Progenitor cell of endocrine pancreas (in vitro differentiated cells): ENCODE results near the gene C1R. TPM values are rescaled to one million over a fixed set of nuclear protein-coding genes. Genes with fewer than 3 reads are reported as not detected.
"Not testable (repeated sequence)": the region's sequence is repeated elsewhere in the genome, so short reads cannot be mapped to it uniquely, and the experiment has no call there.

ENCODE experiments used
- DNase-seq: peaks from one replicate; pipeline ENCODE4 v3.0.0; 2021; ENCODE audit warnings: low spot score; ENCODE audit not compliant: unreplicated experiment
- H3K27ac Mint-ChIP-seq: 2 replicates; pipeline ENCODE4 v1.8.0; 2021; ENCODE audit warnings: mild to moderate bottlenecking, moderate library complexity, mixed read lengths
- H3K27me3 Mint-ChIP-seq: 2 replicates; pipeline ENCODE4 v1.8.0; 2021; ENCODE audit warnings: mixed read lengths
- H3K36me3 Mint-ChIP-seq: 2 replicates; pipeline ENCODE4 v1.8.0; 2022; ENCODE audit warnings: mixed read lengths; ENCODE audit not compliant: insufficient read depth
- H3K4me1 Mint-ChIP-seq: 2 replicates; pipeline ENCODE4 v1.8.0; 2021; ENCODE audit warnings: low read depth, mixed read lengths
- H3K4me3 Mint-ChIP-seq: 2 replicates; pipeline ENCODE4 v1.8.0; 2021; ENCODE audit warnings: low read depth, mild to moderate bottlenecking, moderate library complexity, mixed read lengths
- H3K9me3 Mint-ChIP-seq: 2 replicates; pipeline ENCODE4 v1.8.0; 2021; ENCODE audit warnings: low read depth, mixed read lengths
- total RNA-seq: library from RNA; stranded (reverse); gene quantifications from 2 replicates; pipeline ENCODE4 v1.2.1, GENCODE V29; 2021
- TF ChIP-seq, protein P1 (sequence below): fragments of 200-600 bp; sonication (generic); IDR thresholded peaks from one replicate; pipeline ENCODE4 v1.5.0; 2021; ENCODE audit warnings: antibody characterized with exemption, mild to moderate bottlenecking; ENCODE audit not compliant: unreplicated experiment

The C1R gene
- total RNA-seq, 1 donor from 2014 or later = 10.2 TPM

DNA sequence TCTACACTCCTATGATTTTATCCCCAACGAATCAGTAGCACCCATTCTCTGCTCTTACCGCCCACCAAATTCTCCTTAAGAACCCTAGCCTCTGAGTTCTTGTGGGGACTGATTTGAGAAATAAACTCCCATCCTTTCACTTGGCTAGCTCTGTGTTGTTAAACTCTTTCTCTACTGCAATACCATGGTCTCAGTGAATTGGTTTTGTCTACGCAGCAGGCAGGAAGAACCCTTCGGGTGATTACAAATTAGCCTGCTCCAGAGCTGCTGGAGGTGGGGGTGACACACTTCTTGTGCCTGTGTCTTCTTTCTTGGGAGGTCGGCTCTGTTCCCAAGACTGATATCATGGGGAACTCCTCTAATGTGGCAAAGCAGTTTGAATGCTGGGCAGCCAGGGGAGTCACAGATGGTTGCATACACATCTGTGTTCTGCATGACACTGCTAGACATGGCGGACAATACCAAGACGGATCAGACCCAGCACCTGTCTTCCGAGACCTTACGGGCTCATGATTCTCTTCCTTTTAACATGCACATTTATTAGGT lies 33.3 kb downstream of the C1R start:
- no peak overlapping the region for H3K4me3 Mint-ChIP-seq
- peaks cover 19% of the 10 kb centered on the region for H3K27me3 Mint-ChIP-seq
- H3K27ac Mint-ChIP-seq = no peak overlapping the region
- no peaks in the 10 kb centered on the region for H3K36me3 Mint-ChIP-seq
- peaks cover 18% of the 10 kb centered on the region for H3K4me1 Mint-ChIP-seq
- H3K9me3 Mint-ChIP-seq = no peaks in the 10 kb centered on the region
- no peak for DNase-seq
- TF ChIP-seq, protein P1, sequence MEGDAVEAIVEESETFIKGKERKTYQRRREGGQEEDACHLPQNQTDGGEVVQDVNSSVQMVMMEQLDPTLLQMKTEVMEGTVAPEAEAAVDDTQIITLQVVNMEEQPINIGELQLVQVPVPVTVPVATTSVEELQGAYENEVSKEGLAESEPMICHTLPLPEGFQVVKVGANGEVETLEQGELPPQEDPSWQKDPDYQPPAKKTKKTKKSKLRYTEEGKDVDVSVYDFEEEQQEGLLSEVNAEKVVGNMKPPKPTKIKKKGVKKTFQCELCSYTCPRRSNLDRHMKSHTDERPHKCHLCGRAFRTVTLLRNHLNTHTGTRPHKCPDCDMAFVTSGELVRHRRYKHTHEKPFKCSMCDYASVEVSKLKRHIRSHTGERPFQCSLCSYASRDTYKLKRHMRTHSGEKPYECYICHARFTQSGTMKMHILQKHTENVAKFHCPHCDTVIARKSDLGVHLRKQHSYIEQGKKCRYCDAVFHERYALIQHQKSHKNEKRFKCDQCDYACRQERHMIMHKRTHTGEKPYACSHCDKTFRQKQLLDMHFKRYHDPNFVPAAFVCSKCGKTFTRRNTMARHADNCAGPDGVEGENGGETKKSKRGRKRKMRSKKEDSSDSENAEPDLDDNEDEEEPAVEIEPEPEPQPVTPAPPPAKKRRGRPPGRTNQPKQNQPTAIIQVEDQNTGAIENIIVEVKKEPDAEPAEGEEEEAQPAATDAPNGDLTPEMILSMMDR = no peak

DNA sequence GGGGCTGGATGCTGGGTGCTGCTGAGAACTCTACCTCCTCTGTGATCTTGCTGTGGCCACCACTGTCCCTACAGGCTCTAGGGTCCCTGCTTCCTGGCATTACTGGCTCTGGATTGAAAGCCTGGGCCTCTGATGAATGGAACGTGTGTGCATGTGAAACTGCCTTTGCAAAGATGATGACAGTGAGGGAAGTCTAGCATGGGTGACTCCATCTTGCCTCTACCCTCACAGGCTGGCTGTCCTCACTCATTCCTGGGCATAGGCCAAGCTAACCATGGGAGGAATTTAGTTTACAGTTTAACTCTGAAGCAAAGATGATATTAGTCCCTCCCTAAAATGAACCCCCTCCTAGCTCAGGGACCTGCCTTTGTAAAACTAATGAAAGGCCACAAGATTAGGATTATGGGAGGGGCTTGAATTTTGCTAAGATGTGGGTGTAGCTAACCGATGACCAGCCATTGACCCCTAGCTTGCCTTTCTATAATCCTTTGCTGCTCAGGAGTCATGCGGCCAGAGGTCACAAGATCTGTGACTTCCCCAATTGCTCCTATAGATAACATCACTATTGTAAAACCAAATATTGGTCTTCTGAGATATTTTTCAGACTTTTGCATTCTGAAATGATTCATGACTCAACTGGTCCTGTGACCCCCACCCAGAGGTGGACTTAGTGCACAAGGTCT lies 33.9 kb downstream of the C1R start:
- no peak overlapping the region for H3K4me3 Mint-ChIP-seq
- H3K27me3 Mint-ChIP-seq = peaks cover 19% of the 10 kb centered on the region
- TF ChIP-seq, protein P1 = no peak
- H3K9me3 Mint-ChIP-seq = no peaks in the 10 kb centered on the region
- no peaks in the 10 kb centered on the region for H3K36me3 Mint-ChIP-seq
- no peak for DNase-seq
- peaks cover 18% of the 10 kb centered on the region for H3K4me1 Mint-ChIP-seq
- H3K27ac Mint-ChIP-seq = no peak overlapping the region

DNA sequence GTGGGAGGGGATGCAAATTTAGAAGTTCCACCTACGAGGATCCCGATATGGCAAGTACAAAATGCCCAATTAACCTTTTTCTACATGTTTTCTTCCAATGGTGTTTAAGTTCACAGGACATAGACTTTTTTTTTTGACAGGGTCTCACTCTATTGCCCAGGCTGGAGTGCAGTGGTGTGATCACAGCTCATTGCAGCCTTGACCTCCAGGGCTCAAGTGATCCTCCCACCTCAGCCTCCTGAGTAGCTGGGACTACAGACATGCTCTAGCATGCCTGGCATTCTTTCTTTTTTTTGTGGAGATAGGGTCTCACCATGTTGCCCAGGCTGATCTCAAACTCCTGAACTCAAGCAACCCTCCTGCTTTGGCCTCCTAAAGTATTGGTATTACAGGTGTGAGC lies 36.5 kb downstream of the C1R start:
- peaks cover 18% of the 10 kb centered on the region for H3K4me1 Mint-ChIP-seq
- not testable (repeated sequence) for H3K36me3 Mint-ChIP-seq, H3K9me3 Mint-ChIP-seq, DNase-seq, H3K27ac Mint-ChIP-seq, H3K4me3 Mint-ChIP-seq
- H3K27me3 Mint-ChIP-seq = peaks cover 18% of the 10 kb centered on the region

DNA sequence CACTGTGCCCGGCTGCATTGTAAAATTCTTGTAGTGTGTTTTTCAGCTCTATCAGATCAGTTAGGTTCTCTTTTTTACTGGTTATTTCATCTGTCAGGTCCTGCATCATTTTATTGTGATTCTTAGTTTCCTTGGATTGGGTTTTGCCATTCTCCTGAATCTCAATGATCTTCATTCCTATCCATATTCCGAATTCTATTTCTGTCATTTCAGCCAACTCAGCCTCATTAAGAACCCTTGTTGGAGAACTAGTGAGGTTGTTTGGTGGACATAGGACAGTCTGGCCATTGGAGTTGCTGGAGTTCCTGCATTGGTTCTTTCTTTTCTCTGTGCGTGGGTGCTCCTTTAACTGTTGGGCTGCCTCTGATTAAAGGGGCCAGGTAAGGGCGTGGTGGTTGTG lies 37.3 kb downstream of the C1R start:
- H3K4me1 Mint-ChIP-seq = peaks cover 10% of the 10 kb centered on the region
- H3K27ac Mint-ChIP-seq = no peak overlapping the region
- peaks cover 11% of the 10 kb centered on the region for H3K9me3 Mint-ChIP-seq
- no peaks in the 10 kb centered on the region for H3K36me3 Mint-ChIP-seq
- H3K4me3 Mint-ChIP-seq = no peak overlapping the region
- TF ChIP-seq, protein P1 = no peak
- H3K27me3 Mint-ChIP-seq = peaks cover 16% of the 10 kb centered on the region
- DNase-seq = no peak

DNA sequence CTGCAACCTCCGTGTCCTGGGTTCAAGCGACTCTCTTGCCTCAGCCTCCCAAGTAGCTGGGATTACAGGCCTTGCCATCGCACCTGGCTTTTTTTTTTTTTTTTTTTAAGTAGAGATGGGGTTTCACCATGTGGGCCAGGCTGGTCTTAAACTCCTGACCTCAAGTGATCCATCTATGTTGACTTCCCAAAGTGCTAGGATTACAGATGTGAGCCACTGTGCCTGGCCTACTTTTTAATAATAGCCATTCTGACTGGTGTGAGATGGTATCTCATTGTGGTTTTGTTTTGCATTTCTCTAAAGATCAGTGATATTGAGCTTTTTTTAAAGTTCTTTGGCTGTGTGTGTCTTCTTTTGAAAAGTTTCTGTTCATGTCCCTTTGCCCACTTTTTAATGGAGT lies 42.3 kb downstream of the C1R start:
- H3K4me1 Mint-ChIP-seq = not testable (repeated sequence)

DNA sequence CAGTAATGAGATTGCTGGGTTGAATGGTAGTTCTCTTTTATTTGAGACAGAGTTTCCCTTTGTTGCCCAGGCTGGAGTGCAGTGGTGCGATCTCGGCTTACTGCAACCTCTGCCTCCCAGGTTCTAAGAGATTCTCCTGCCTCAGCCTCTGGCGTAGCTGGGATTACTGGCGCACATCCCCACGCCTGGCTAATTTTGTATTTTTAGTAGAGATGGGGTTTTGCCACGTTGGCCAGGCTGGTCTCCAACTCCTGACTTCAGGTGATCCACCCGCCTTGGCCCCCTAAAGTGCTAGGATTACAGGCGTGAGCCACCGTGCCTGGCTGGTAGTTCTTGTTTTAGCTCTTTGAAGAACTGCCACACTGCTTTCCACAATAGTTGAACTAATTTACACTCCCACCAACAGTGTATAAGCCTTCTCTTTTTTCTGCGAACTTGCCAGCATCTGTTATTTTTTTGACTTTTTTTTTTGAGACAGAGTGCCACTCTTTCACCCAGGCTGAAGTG lies 42.7 kb downstream of the C1R start:
- H3K27ac Mint-ChIP-seq, H3K4me1 Mint-ChIP-seq, H3K27me3 Mint-ChIP-seq, H3K4me3 Mint-ChIP-seq, H3K36me3 Mint-ChIP-seq, DNase-seq: not testable (repeated sequence)
- peaks cover 11% of the 10 kb centered on the region for H3K9me3 Mint-ChIP-seq

More for the DNA sequence above, 42.3 kb downstream of the C1R start:
- not testable (repeated sequence) for DNase-seq, H3K4me3 Mint-ChIP-seq, H3K36me3 Mint-ChIP-seq, H3K27ac Mint-ChIP-seq
- Mint-ChIP-seq H3K27me3 (peaks cover 12% of the 10 kb centered on the region), H3K9me3 (peaks cover 11% of the 10 kb centered on the region)

DNA sequence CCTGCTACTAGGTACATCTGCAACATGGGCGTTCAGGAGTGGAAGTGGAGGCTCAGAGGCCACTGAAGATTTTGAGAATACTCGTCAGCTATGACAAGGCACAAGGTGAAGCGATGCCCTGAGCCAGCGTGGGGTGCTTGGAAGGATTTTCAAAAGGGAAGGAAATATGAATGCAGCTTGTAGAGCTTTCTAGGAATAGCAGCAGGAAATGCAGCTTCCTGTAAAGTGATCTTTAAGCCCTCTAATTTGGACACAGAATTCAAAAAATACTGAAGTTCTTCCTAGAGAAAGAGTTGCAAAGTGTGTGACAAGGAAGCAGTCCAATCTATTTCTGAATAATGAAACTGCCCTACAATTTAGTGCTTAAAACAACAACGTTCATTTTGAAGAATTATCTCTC lies 44.9 kb downstream of the C1R start:
- Mint-ChIP-seq H3K27me3 (no peaks in the 10 kb centered on the region), H3K4me1 (no peaks in the 10 kb centered on the region), H3K4me3 (no peak overlapping the region), H3K9me3 (peaks cover 11% of the 10 kb centered on the region), H3K27ac (no peak overlapping the region), H3K36me3 (no peaks in the 10 kb centered on the region)
- no peak for DNase-seq
- TF ChIP-seq, protein P1 = no peak
